Neural cell (in vitro differentiated cells): ENCODE measurements around the gene KIAA1586. TPM values are rescaled to one million over a fixed set of nuclear protein-coding genes. Genes with fewer than 3 reads are reported as not detected.

Experiments
- H2AFZ ChIP-seq: fragments of 200-600, 300-800 bp; sonication (generic), shearing (Covaris generic); 2 replicates; pipeline ENCODE4 v1.6.0; 2014; ENCODE audit warnings: low read depth, mild to moderate bottlenecking, antibody characterized with exemption, low read length, moderate library complexity
- H3F3A ChIP-seq: fragments of 200-600 bp; shearing (Covaris generic); 2 replicates; pipeline ENCODE4 v1.6.1; 2016; ENCODE audit warnings: mild to moderate bottlenecking, moderate library complexity, mixed read lengths, antibody characterized with exemption, low read length; ENCODE audit not compliant: insufficient read depth, poor library complexity, severe bottlenecking
- H3K27ac ChIP-seq: fragments of 200-600, 300-800 bp; sonication (generic), shearing (Covaris generic); 2 replicates; pipeline ENCODE4 v1.5.1; 2014; ENCODE audit warnings: mild to moderate bottlenecking, low read length, moderate library complexity
- H3K27me3 ChIP-seq: fragments of 300-800, 200-600 bp; sonication (generic), shearing (Covaris generic); 2 replicates; pipeline ENCODE4 v1.6.0; 2014; ENCODE audit warnings: mild to moderate bottlenecking, low read depth, low read length, moderate library complexity; ENCODE audit not compliant: insufficient read depth
- H3K36me3 ChIP-seq: fragments of 300-800, 200-600 bp; sonication (generic), shearing (Covaris generic); 2 replicates; pipeline ENCODE4 v1.5.1; 2014; ENCODE audit warnings: mild to moderate bottlenecking, antibody characterized with exemption, low read length, moderate library complexity; ENCODE audit not compliant: insufficient read depth
- H3K4me2 ChIP-seq: fragments of 300-800, 200-600 bp; sonication (generic), shearing (Covaris generic); 2 replicates; pipeline ENCODE4 v1.6.0; 2014; ENCODE audit warnings: mild to moderate bottlenecking, low read length
- H3K4me3 ChIP-seq: fragments of 300-800, 200-600 bp; sonication (generic), shearing (Covaris generic); 2 replicates; pipeline ENCODE4 v1.5.1; 2014; ENCODE audit warnings: mild to moderate bottlenecking, low read length, moderate library complexity
- H3K79me2 ChIP-seq: fragments of 200-600 bp; shearing (Covaris generic); replicated peaks from 2 replicates; pipeline ENCODE4 v1.6.0; 2014; ENCODE audit warnings: mild to moderate bottlenecking, low read length, moderate library complexity; ENCODE audit not compliant: insufficient read depth
- H3K9ac ChIP-seq: fragments of 300-800, 200-600 bp; sonication (generic), shearing (Covaris generic); 2 replicates; pipeline ENCODE4 v1.6.1; 2016; ENCODE audit warnings: mild to moderate bottlenecking, low read length, mixed read lengths
- H3K9me2 ChIP-seq: fragments of 200-600 bp; shearing (Covaris generic); 2 replicates; pipeline ENCODE4 v1.6.1; 2016; ENCODE audit warnings: mild to moderate bottlenecking, low read length, mixed read lengths; ENCODE audit not compliant: insufficient read depth
- H3K9me3 ChIP-seq: fragments of 200-600, 300-800 bp; sonication (generic), shearing (Covaris generic); 2 replicates; pipeline ENCODE4 v1.6.1; 2016; ENCODE audit warnings: mild to moderate bottlenecking, mixed run types, low read length, moderate library complexity, mixed read lengths
- H4K20me1 ChIP-seq: fragments of 200-600 bp; shearing (Covaris generic); 2 replicates; pipeline ENCODE4 v1.6.1; 2016; ENCODE audit warnings: mild to moderate bottlenecking, mixed run types; ENCODE audit not compliant: insufficient read depth
- CTCF ChIP-seq: fragments of 450-650 bp; IDR thresholded peaks from 2 replicates; pipeline ENCODE4 v1.5.1; 2014; ENCODE audit warnings: antibody characterized with exemption, mild to moderate bottlenecking, moderate library complexity; ENCODE audit not compliant: poor library complexity, severe bottlenecking
- EP300 ChIP-seq: fragments of 450-650 bp; conservative IDR thresholded peaks from 2 replicates; pipeline ENCODE4 v1.6.1; 2014; ENCODE audit warnings: antibody characterized with exemption, mild to moderate bottlenecking, moderate library complexity; ENCODE audit not compliant: poor library complexity, severe bottlenecking
- EZH2 ChIP-seq: fragments of 200-600, 300-800 bp; shearing (Covaris generic), sonication (generic); IDR thresholded peaks from 2 replicates; pipeline ENCODE4 v1.6.1; 2014; ENCODE audit warnings: antibody characterized with exemption, low read length, borderline replicate concordance, mild to moderate bottlenecking; ENCODE audit not compliant: insufficient read depth, poor library complexity, severe bottlenecking
- MXI1 ChIP-seq: fragments of 450-650 bp; conservative IDR thresholded peaks from 2 replicates; pipeline ENCODE4 v1.6.1; 2014; ENCODE audit warnings: antibody characterized with exemption, mild to moderate bottlenecking; ENCODE audit not compliant: poor library complexity, severe bottlenecking
- POLR2AphosphoS5 ChIP-seq: IDR thresholded peaks from 2 replicates; pipeline ENCODE4 v1.6.1; 2012
- RAD21 ChIP-seq: fragments of 450-650 bp; conservative IDR thresholded peaks from 2 replicates; pipeline ENCODE4 v1.6.1; 2014; ENCODE audit warnings: antibody characterized with exemption, mild to moderate bottlenecking, moderate library complexity
- REST ChIP-seq: IDR thresholded peaks from 2 replicates; pipeline ENCODE4 v1.6.1; 2012; ENCODE audit warnings: borderline replicate concordance
- SMC3 ChIP-seq: fragments of 450-650 bp; conservative IDR thresholded peaks from 2 replicates; pipeline ENCODE4 v1.6.1; 2014; ENCODE audit warnings: antibody characterized with exemption, mild to moderate bottlenecking, moderate library complexity; ENCODE audit not compliant: poor library complexity
- TAF1 ChIP-seq: IDR thresholded peaks from 2 replicates; pipeline ENCODE4 v1.6.1; 2012; ENCODE audit warnings: low read depth
- polyA plus RNA-seq: library from polyadenylated mRNA; depleted of rRNA; stranded (reverse); fragments of >200 nt; gene quantifications from 2 replicates; pipeline ENCODE4 v1.2.3, GENCODE V29; 2014

KIAA1586 gene
- polyA plus RNA-seq, 1 donor from 2014 or later = 34.4 TPM

- Histone ChIP-seq H3K79me2 (no peaks in the 10 kb centered on the region), H3K9ac (no peak overlapping the region), H4K20me1 (no peaks in the 10 kb centered on the region), H3K4me2 (no peak overlapping the region), H3K27ac (no peak overlapping the region), H2AFZ (no peak overlapping the region), H3K27me3 (no peaks in the 10 kb centered on the region), H3K36me3 (no peaks in the 10 kb centered on the region), H3K9me3 (no peaks in the 10 kb centered on the region), H3F3A (no peaks in the 10 kb centered on the region), H3K4me3 (no peak overlapping the region), H3K9me2 (no peaks in the 10 kb centered on the region)
- TF ChIP-seq MXI1 (no peak), EZH2 (no peak), TAF1 (no peak), EP300 (no peak)
Measured at GRCh38 chr6:57002197-57002596, 44.3 kb upstream of the KIAA1586 start.

- no peak for TF ChIP-seq EP300
- no peak for TF ChIP-seq EZH2
- TF ChIP-seq SMC3 = no peak
- TF ChIP-seq MXI1 = no peak
- TF ChIP-seq RAD21 = no peak
- TF ChIP-seq CTCF = no peak
- no peak for TF ChIP-seq REST
- TF ChIP-seq POLR2AphosphoS5 = no peak
- no peak for TF ChIP-seq TAF1
- Histone ChIP-seq H3F3A (no peaks in the 10 kb centered on the region), H3K36me3 (no peaks in the 10 kb centered on the region), H3K27ac (no peak overlapping the region), H2AFZ (no peak overlapping the region), H4K20me1 (no peaks in the 10 kb centered on the region), H3K4me2 (no peak overlapping the region), H3K79me2 (no peaks in the 10 kb centered on the region), H3K9ac (no peak overlapping the region), H3K9me3 (no peaks in the 10 kb centered on the region), H3K9me2 (no peaks in the 10 kb centered on the region), H3K4me3 (no peak overlapping the region), H3K27me3 (no peaks in the 10 kb centered on the region)
Measured at GRCh38 chr6:57004292-57004691, 42.2 kb upstream of the KIAA1586 start.
